Lower leg skin (tissue), 4 donors: ENCODE results near the gene FLII. TPM values are rescaled to one million over a fixed set of nuclear protein-coding genes. Genes with fewer than 3 reads are reported as not detected.

Source experiments
- DNase-seq, 2 donors: peaks; one replicate each; pipeline ENCODE4 v3.0.0-alpha.2; 2019; ENCODE audit warnings: low spot score in 2 of 2
- H3K4me3 ChIP-seq: fragments of 200-600 bp; sonication (generic); 2 replicates; pipeline ENCODE4 v1.5.1; 2017; ENCODE audit warnings: mild to moderate bottlenecking, low read depth; ENCODE audit not compliant: poor library complexity, severe bottlenecking
- CTCF ChIP-seq, 3 donors: fragments of 450-650 bp; IDR thresholded peaks; one replicate each; pipeline ENCODE4 v1.5.1; 2016; ENCODE audit warnings: antibody characterized with exemption in 3 of 3, mild to moderate bottlenecking in 3 of 3, moderate library complexity in 2 of 3
- POLR2A ChIP-seq, 2 donors: fragments of 450-650 bp; IDR thresholded peaks; one replicate each; pipeline ENCODE4 v1.6.1; 2016 to 2017; ENCODE audit warnings: antibody characterized with exemption in 2 of 2, mild to moderate bottlenecking in 1 of 2, moderate library complexity in 1 of 2
- whole genome bisulfite sequencing, 2 donors: methylation state at CpG; one replicate each; pipeline ENCODE4 v1.1.5; 2018; 5-methylcytosine and 5-hydroxymethylcytosine counted together
- intact Hi-C: fragments of 100-400 bp; cut with DNase I; formaldehyde crosslinking; loops from one replicate; pipeline ENCODE4 v1.15.0; 2023; ENCODE audit warnings: low total_unique reads
- total RNA-seq, 4 donors: library from RNA; depleted of rRNA; stranded (reverse); fragments of >200 nt; gene quantifications; one replicate each; pipeline ENCODE4 v1.1.0, GENCODE V29; 2016

The FLII gene
- total RNA-seq, 4 donors from 2014 or later: 202 to 292 (median 238) TPM

GRCh38 chr17:18257268-18257981, 1.1 kb downstream of the FLII start:
- DNase-seq: peak; percentile 55 to 93
- intact Hi-C loops: no loop called here
- 10 to 13% methylated on average over 18 of the region's 18 CpGs for WGBS, 2 donors
- TF ChIP-seq POLR2A (IDR thresholded peaks at IDR 0.05) (no peak), CTCF (IDR thresholded peaks at IDR 0.05) (no peak)
- H3K4me3 ChIP-seq: peak overlapping the region; percentile 85

DNA sequence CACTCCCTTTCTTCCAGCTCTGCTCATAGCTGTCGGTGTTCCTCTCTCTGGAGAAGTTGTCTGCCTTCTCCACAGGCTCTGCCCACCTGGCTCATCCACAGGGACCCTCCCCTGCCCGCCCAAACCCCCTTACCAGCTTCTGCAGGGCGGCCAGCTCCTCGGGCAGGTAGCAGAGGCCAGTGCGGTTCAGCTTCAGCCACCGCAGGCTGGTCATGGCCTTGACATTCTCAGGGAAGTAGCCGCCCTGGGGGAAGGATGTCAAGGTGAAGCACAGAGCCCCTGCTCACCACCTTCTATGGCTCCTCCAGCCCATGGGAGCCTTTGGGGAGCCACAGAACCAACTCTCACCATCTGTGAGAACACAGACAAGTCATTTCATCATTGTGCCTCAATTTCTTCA, 1.8 kb downstream of the FLII start:
- intact Hi-C loops: no loop called here
- DNase-seq: no peak
- 85 to 87% methylated on average over 7 of the region's 7 CpGs for WGBS, 2 donors
- TF ChIP-seq POLR2A (IDR thresholded peaks at IDR 0.05): no peak
- TF ChIP-seq CTCF (IDR thresholded peaks at IDR 0.05): no peak
- no peak overlapping the region for H3K4me3 ChIP-seq

GRCh38 chr17:18256351-18256750, 2.2 kb downstream of the FLII start:
- TF ChIP-seq POLR2A (IDR thresholded peaks at IDR 0.05) (no peak), CTCF (IDR thresholded peaks at IDR 0.05) (no peak)
- intact Hi-C loops: no loop called here
- no peak for DNase-seq
- no peak overlapping the region for H3K4me3 ChIP-seq
- WGBS, 2 donors: 85 to 89% methylated on average over 8 to 11 of the region's 11 CpGs

GRCh38 chr17:18254888-18255649, 3.5 kb downstream of the FLII start:
- WGBS, 2 donors: 95% methylated on average over 8 of the region's 8 CpGs
- H3K4me3 ChIP-seq: no peak overlapping the region
- TF ChIP-seq POLR2A (IDR thresholded peaks at IDR 0.05) (no peak), CTCF (IDR thresholded peaks at IDR 0.05) (no peak)
- no peak for DNase-seq
- intact Hi-C loops: no loop called here

DNA sequence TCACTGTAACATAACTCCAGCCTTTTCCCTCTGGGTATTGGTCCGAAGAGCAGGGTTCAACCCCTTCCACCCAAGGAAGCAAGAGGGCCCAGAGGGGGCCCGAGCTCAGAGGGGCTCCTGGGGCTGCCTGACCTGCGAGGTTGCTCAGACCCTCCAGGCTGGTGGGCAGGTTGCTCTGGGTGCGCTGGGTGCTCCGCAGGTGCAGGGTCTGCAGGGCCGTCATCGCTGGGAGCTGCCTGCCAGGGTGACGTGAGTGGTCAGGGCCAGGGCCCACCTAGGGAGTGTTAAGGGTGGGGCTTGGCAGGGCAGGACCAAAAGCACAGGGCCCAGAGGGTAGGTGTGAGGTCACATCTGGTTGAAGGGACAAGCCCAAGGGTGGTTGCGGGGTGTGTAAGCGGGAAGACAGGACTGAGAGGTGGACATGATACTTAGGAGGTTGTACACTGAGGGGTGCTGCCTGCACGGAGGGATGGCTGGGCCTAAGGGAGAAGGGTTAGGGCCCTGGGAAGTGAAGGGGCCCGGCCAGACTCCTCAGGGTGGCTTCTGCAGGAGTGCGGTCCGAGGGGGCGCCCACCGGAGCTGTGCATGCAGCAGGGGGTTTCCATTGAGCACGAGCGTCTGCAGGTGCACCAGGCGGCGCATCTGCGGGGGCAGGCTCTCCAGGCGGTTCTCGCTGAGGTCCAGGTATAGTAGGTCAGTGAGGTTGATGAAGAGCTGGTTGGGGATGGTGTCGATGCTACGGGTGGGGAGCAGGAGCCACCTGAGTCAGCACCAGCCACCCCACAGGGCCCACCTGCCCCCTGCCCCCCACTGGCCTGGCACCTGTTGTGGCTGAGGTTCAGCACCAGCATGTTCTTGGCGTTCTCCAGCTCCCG, 4.4 kb downstream of the FLII start:
- no peak for TF ChIP-seq POLR2A (IDR thresholded peaks at IDR 0.05)
- TF ChIP-seq CTCF (IDR thresholded peaks at IDR 0.05): no peak
- 89 to 90% methylated on average over 23 to 24 of the region's 27 CpGs for WGBS, 2 donors
- H3K4me3 ChIP-seq: no peak overlapping the region
- intact Hi-C loops: no loop called here
- DNase-seq: no peak
